Mucosa of gallbladder (tissue), 1 donor: ENCODE results near the gene FGL2. TPM values are rescaled to one million over a fixed set of nuclear protein-coding genes. Genes with fewer than 3 reads are reported as not detected.
"Not testable (repeated sequence)": the region's sequence is repeated elsewhere in the genome, so short reads cannot be mapped to it uniquely, and the experiment has no call there.

Experiments used
- DNase-seq: peaks from one replicate; pipeline ENCODE4 v3.0.0-alpha.2; 2020; ENCODE audit warnings: low spot score
- total RNA-seq: library from RNA; stranded (reverse); gene quantifications from one replicate; pipeline ENCODE4 v1.2.1, GENCODE V29; 2021
- donor health status: DM: no; HTN: no; CAD: no.

Gene FGL2
- total RNA-seq, 1 donor from 2014 or later = 42.3 TPM

DNA sequence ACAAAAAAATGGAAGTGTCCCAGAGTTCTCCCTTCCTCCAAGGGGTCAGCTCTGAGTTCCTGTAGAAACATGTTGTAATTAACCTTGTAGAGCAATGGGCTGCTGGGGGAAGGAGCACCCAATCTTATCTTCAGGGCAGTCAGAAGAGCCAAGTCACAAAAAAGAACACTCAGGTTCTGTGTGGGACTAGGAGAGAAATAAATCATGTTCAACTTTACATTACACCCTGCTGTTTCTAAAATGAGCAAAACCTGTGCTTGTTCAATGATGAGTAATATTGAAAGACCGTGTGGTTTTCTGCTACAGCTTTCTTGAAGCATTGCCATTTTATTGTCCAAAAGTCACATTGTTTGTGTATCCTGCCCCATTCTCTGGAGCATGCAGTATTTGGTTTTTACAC is 42.6 kb downstream of the FGL2 start:
- not testable (repeated sequence) for DNase-seq

DNA sequence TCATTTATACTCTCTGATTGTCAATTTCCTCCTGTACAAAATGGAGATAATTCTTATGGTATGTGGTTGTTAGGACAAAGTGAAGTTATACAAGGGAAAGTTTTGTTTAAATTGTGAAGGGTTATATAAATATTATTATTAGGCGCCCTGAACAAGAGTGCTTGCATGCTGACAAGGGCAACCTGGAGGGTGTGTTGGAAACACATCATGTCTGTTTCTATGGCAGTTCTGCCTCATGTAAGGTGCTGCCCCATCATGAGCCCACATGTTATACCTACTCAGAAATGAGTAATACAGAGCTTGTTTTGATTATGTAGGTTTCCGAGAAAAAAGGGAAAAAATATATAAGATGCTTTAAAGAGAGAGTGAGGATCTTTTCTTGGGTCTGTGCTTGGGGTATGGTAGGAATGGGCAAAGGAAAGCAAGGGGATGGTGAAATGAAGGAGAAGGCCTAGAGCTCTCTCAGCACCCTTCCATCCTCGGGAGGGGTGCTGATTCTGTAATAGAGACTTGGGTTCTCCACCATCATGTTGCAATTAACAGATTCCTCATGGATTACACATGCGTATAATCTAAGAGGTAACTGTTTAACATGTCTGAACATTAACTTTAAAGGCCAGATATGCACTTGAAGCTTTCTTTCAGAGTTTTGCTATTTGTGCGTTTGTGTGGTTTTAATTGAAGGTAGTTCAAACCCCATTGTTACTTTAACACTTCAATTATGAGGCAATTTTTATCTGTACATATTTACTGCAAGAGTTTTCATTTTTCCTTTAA is 43.8 kb downstream of the FGL2 start:
- DNase-seq = not testable (repeated sequence)

DNA sequence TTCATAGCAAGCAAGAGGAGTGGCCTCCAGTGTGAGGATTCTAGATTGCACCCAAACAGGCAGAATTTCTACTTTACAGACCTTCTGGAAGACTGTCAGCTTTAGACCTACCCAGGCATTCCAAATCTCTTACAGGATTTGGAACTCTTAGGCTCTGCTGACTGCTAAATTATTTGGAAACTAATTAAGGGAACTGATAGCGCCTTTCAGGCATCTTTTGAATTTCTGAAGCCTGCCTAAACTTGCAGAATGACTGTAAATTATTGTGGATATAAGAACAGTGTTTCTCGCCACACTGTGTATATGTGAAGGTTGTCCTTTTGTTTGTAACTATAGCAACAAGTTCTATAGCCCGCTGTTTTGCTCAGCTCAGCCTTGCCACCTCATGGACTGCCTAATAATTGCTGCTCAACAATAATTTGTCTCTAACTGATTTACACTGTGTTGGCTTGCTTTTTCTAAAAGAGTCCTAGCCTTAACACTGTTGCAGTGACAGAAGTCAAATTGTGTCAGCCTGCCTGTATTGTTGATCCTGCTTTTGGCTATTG is 44.6 kb downstream of the FGL2 start:
- not testable (repeated sequence) for DNase-seq

DNA sequence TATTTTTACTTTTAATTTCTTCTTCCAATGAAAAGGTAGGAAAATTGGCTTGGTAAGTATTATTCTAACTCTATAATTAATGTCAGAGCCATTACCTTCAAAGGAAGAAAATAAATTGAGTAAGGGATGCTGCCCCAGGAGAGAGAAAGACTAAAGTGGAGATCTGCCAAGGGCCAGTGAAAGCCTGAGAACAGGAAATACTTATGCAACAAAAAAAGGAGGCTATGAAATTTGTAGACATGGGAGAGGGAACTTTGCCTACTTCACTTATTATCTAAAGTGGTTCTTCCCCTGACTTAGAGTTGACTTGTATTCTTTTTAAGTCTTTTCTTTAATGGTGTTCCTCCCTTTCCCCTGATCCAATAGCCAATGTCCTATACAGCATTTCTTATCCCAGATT is 47.4 kb downstream of the FGL2 start:
- DNase-seq = not testable (repeated sequence)

Other genes starting within 250 kb of the FGL2 start
- not detected for gene SPDYE17, start 167.5 kb downstream of the FGL2 start, total RNA-seq
- 0.72 TPM for gene SPDYE18, start 137.3 kb downstream of the FGL2 start, total RNA-seq
- 29.7 TPM for gene CCDC146, start 77.2 kb downstream of the FGL2 start, total RNA-seq
- gene GSAP, start 216.5 kb upstream of the FGL2 start, total RNA-seq = 23.9 TPM